Measurements from ENCODE around the gene MAP4K4. TPM values are rescaled to one million over a fixed set of nuclear protein-coding genes. Genes with fewer than 3 reads are reported as not detected.
A peak's percentile ranks its signal among the peaks of the same experiment; 100 is the strongest.

The MAP4K4 gene
- total RNA-seq, 1 donor from 2014 or later = 54.5 TPM

GRCh38 chr2:101814752-101815151 is 117.2 kb downstream of the MAP4K4 start:
- Mint-ChIP-seq H3K27ac (no peak overlapping the region), H3K9me3 (no peaks in the 10 kb centered on the region), H3K4me1 (ENCODE audit: low read depth) (peaks cover 59% of the 10 kb centered on the region), H3K4me3 (no peak overlapping the region), H3K36me3 (ENCODE audit: low read depth) (peaks cover 9% of the 10 kb centered on the region), H3K27me3 (ENCODE audit: insufficient read depth) (no peaks in the 10 kb centered on the region)
- no peak for DNase-seq (ENCODE audit: low spot score)
- intact Hi-C loops (cut with micrococcal nuclease) = no loop called here

GRCh38 chr2:101815154-101815553 is 117.6 kb downstream of the MAP4K4 start:
- intact Hi-C loops (cut with micrococcal nuclease) = no loop called here
- Mint-ChIP-seq H3K4me3 (no peak overlapping the region), H3K36me3 (ENCODE audit: low read depth) (peaks cover 9% of the 10 kb centered on the region), H3K27ac (no peak overlapping the region), H3K9me3 (no peaks in the 10 kb centered on the region), H3K4me1 (ENCODE audit: low read depth) (peaks cover 61% of the 10 kb centered on the region), H3K27me3 (ENCODE audit: insufficient read depth) (no peaks in the 10 kb centered on the region)
- DNase-seq (ENCODE audit: low spot score) = no peak

- Mint-ChIP-seq H3K4me3 (no peak overlapping the region), H3K27me3 (ENCODE audit: insufficient read depth) (no peaks in the 10 kb centered on the region), H3K27ac (no peak overlapping the region), H3K9me3 (no peaks in the 10 kb centered on the region), H3K4me1 (ENCODE audit: low read depth) (peaks cover 67% of the 10 kb centered on the region), H3K36me3 (ENCODE audit: low read depth) (peaks cover 9% of the 10 kb centered on the region)
- intact Hi-C loops (cut with micrococcal nuclease) = no loop called here
- no peak for DNase-seq (ENCODE audit: low spot score)
Observed at GRCh38 chr2:101815739-101816391, 118.4 kb downstream of the MAP4K4 start.

GRCh38 chr2:101816598-101816997 is 119.1 kb downstream of the MAP4K4 start:
- Mint-ChIP-seq H3K4me3 (no peak overlapping the region), H3K27me3 (ENCODE audit: insufficient read depth) (no peaks in the 10 kb centered on the region), H3K36me3 (ENCODE audit: low read depth) (peaks cover 6% of the 10 kb centered on the region), H3K4me1 (ENCODE audit: low read depth) (peaks cover 68% of the 10 kb centered on the region), H3K27ac (no peak overlapping the region), H3K9me3 (no peaks in the 10 kb centered on the region)
- intact Hi-C loops (cut with micrococcal nuclease) = no loop called here
- no peak for DNase-seq (ENCODE audit: low spot score)

- intact Hi-C loops (cut with micrococcal nuclease) = no loop called here
- DNase-seq (ENCODE audit: low spot score) = no peak
- Mint-ChIP-seq H3K27me3 (ENCODE audit: insufficient read depth) (no peaks in the 10 kb centered on the region), H3K4me1 (ENCODE audit: low read depth) (peaks cover 65% of the 10 kb centered on the region), H3K9me3 (no peaks in the 10 kb centered on the region), H3K4me3 (no peak overlapping the region), H3K27ac (no peak overlapping the region), H3K36me3 (ENCODE audit: low read depth) (peaks cover 4% of the 10 kb centered on the region)
Observed at GRCh38 chr2:101817481-101817880, 120.0 kb downstream of the MAP4K4 start.

- H3K36me3 Mint-ChIP-seq (ENCODE audit: low read depth) = peaks cover 9% of the 10 kb centered on the region
- H3K27me3 Mint-ChIP-seq (ENCODE audit: insufficient read depth) = no peaks in the 10 kb centered on the region
- H3K4me1 Mint-ChIP-seq (ENCODE audit: low read depth) = peaks cover 70% of the 10 kb centered on the region
- no peaks in the 10 kb centered on the region for H3K9me3 Mint-ChIP-seq
- no peak overlapping the region for H3K4me3 Mint-ChIP-seq
- no peak for DNase-seq (ENCODE audit: low spot score)
- intact Hi-C loops (cut with micrococcal nuclease) = no loop called here
- H3K27ac Mint-ChIP-seq = no peak overlapping the region
Observed at GRCh38 chr2:101818531-101819451, 121.3 kb downstream of the MAP4K4 start.

- no peak overlapping the region for H3K27ac Mint-ChIP-seq
- H3K27me3 Mint-ChIP-seq (ENCODE audit: insufficient read depth) = no peaks in the 10 kb centered on the region
- peaks cover 6% of the 10 kb centered on the region for H3K36me3 Mint-ChIP-seq (ENCODE audit: low read depth)
- intact Hi-C loops (cut with micrococcal nuclease) = loop anchor here (5.0 kb wide), 1 partner anchor 627 kb away; no protein-coding TSS in a partner anchor
- H3K9me3 Mint-ChIP-seq = no peaks in the 10 kb centered on the region
- H3K4me1 Mint-ChIP-seq (ENCODE audit: low read depth) = peaks cover 67% of the 10 kb centered on the region
- no peak for DNase-seq (ENCODE audit: low spot score)
- no peak overlapping the region for H3K4me3 Mint-ChIP-seq
Observed at GRCh38 chr2:101820519-101820918, 123.0 kb downstream of the MAP4K4 start.

GRCh38 chr2:101821059-101821805 is 123.7 kb downstream of the MAP4K4 start:
- Mint-ChIP-seq H3K36me3 (ENCODE audit: low read depth) (peaks cover 9% of the 10 kb centered on the region), H3K27ac (no peak overlapping the region), H3K9me3 (no peaks in the 10 kb centered on the region), H3K4me1 (ENCODE audit: low read depth) (peaks cover 68% of the 10 kb centered on the region), H3K4me3 (no peak overlapping the region), H3K27me3 (ENCODE audit: insufficient read depth) (no peaks in the 10 kb centered on the region)
- DNase-seq (ENCODE audit: low spot score) = no peak
- intact Hi-C loops (cut with micrococcal nuclease) = loop anchor here (5.0 kb wide), 1 partner anchor 626 kb away; no protein-coding TSS in a partner anchor

GRCh38 chr2:101821828-101822458 is 124.4 kb downstream of the MAP4K4 start:
- Mint-ChIP-seq H3K27ac (no peak overlapping the region), H3K4me3 (no peak overlapping the region), H3K36me3 (ENCODE audit: low read depth) (peaks cover 12% of the 10 kb centered on the region), H3K9me3 (no peaks in the 10 kb centered on the region), H3K4me1 (ENCODE audit: low read depth) (peaks cover 71% of the 10 kb centered on the region), H3K27me3 (ENCODE audit: insufficient read depth) (no peaks in the 10 kb centered on the region)
- intact Hi-C loops (cut with micrococcal nuclease) = loop anchor here (2.0 to 5.0 kb wide), 3 partner anchors 51 to 625 kb away; no protein-coding TSS in a partner anchor
- no peak for DNase-seq (ENCODE audit: low spot score)

- Mint-ChIP-seq H3K27ac (peak overlapping the region; percentile 30), H3K4me3 (peak overlapping the region; percentile 32), H3K4me1 (ENCODE audit: low read depth) (peaks cover 75% of the 10 kb centered on the region), H3K27me3 (ENCODE audit: insufficient read depth) (no peaks in the 10 kb centered on the region), H3K9me3 (no peaks in the 10 kb centered on the region), H3K36me3 (ENCODE audit: low read depth) (peaks cover 12% of the 10 kb centered on the region)
- peak; percentile 63 for DNase-seq (ENCODE audit: low spot score)
- intact Hi-C loops (cut with micrococcal nuclease) = loop anchor here (1.0 to 5.0 kb wide), 4 partner anchors 8 to 624 kb away; no protein-coding TSS in a partner anchor
Observed at GRCh38 chr2:101823347-101823791, 125.9 kb downstream of the MAP4K4 start.

- no peaks in the 10 kb centered on the region for H3K9me3 Mint-ChIP-seq
- H3K27ac Mint-ChIP-seq = peak overlapping the region; percentile 30
- no peak for DNase-seq (ENCODE audit: low spot score)
- H3K4me3 Mint-ChIP-seq = peak overlapping the region; percentile 24
- intact Hi-C loops (cut with micrococcal nuclease) = loop anchor here (1.0 to 5.0 kb wide), 4 partner anchors 7 to 623 kb away; no protein-coding TSS in a partner anchor
- peaks cover 75% of the 10 kb centered on the region for H3K4me1 Mint-ChIP-seq (ENCODE audit: low read depth)
- peaks cover 12% of the 10 kb centered on the region for H3K36me3 Mint-ChIP-seq (ENCODE audit: low read depth)
- no peaks in the 10 kb centered on the region for H3K27me3 Mint-ChIP-seq (ENCODE audit: insufficient read depth)
Observed at GRCh38 chr2:101823859-101824258, 126.4 kb downstream of the MAP4K4 start.

- no peak overlapping the region for H3K4me3 Mint-ChIP-seq
- H3K27ac Mint-ChIP-seq = no peak overlapping the region
- H3K9me3 Mint-ChIP-seq = no peaks in the 10 kb centered on the region
- peaks cover 85% of the 10 kb centered on the region for H3K4me1 Mint-ChIP-seq (ENCODE audit: low read depth)
- no peaks in the 10 kb centered on the region for H3K27me3 Mint-ChIP-seq (ENCODE audit: insufficient read depth)
- peaks cover 22% of the 10 kb centered on the region for H3K36me3 Mint-ChIP-seq (ENCODE audit: low read depth)
- no peak for DNase-seq (ENCODE audit: low spot score)
- intact Hi-C loops (cut with micrococcal nuclease) = loop anchor here (5.0 kb wide), 2 partner anchors 109 to 249 kb away; no protein-coding TSS in a partner anchor
Observed at GRCh38 chr2:101826716-101827115, 129.2 kb downstream of the MAP4K4 start.
